A673 (cell line): ENCODE measurements around the gene MAP2K6. TPM values are rescaled to one million over a fixed set of nuclear protein-coding genes. Genes with fewer than 3 reads are reported as not detected.

Experiments used
- BruUV-seq: library from RNA; stranded (reverse); fragments of 400-500 nt; replicated peaks from 2 replicates; lab custom pipeline; 2021; lab: Mats Ljungman, UMichigan
- CTCF ChIA-PET: fragments of 300-600 bp; sonication (Branson Sonifier 250); formaldehyde crosslinking; loops from one replicate; lab custom pipeline; 2022; ENCODE audit warnings: antibody characterized with exemption; lab: Charles Lee
- POLR2A ChIA-PET: fragments of 300-600 bp; sonication (Branson Sonifier 250); formaldehyde crosslinking; loops from one replicate; lab custom pipeline; 2022; ENCODE audit warnings: antibody characterized with exemption; ENCODE audit not compliant: low non-redundant PET; lab: Charles Lee
- DNase-seq: peaks from one replicate; pipeline ENCODE4 v3.0.0-alpha.2; 2015; ENCODE audit warnings: low spot score
- H3K27ac ChIP-seq: fragments of 200-600 bp; sonication (generic); 2 replicates; pipeline ENCODE4 v1.5.1; 2016; ENCODE audit warnings: mixed run types, low read depth, mild to moderate bottlenecking, mixed read lengths, antibody characterized with exemption, low read length; ENCODE audit not compliant: poor library complexity, severe bottlenecking
- H3K27me3 ChIP-seq: fragments of 200-600 bp; sonication (generic); replicated peaks from 2 replicates; pipeline ENCODE4 v1.6.1; 2017; ENCODE audit warnings: mixed run types, low read depth, mild to moderate bottlenecking, mixed read lengths, antibody characterized with exemption, low read length; ENCODE audit not compliant: insufficient read depth, poor library complexity
- H3K36me3 ChIP-seq: fragments of 200-600 bp; sonication (generic); 2 replicates; pipeline ENCODE4 v1.6.1; 2016; ENCODE audit warnings: mixed run types, mild to moderate bottlenecking, mixed read lengths, antibody characterized with exemption, low read length; ENCODE audit not compliant: insufficient read depth, poor library complexity, severe bottlenecking
- H3K4me1 ChIP-seq: fragments of 200-600 bp; sonication (generic); 2 replicates; pipeline ENCODE4 v1.6.1; 2017; ENCODE audit warnings: mixed run types, mild to moderate bottlenecking, mixed read lengths, antibody characterized with exemption, low read length; ENCODE audit not compliant: insufficient read depth, poor library complexity, severe bottlenecking
- H3K4me3 ChIP-seq: fragments of 200-600 bp; sonication (generic); 2 replicates; pipeline ENCODE4 v1.5.1; 2016; ENCODE audit warnings: low read depth, mixed run types, mild to moderate bottlenecking, mixed read lengths, low read length; ENCODE audit not compliant: poor library complexity, severe bottlenecking
- H3K9me3 ChIP-seq: fragments of 200-600 bp; sonication (generic); 2 replicates; pipeline ENCODE4 v1.6.1; 2016; ENCODE audit warnings: mixed run types, low read depth, mild to moderate bottlenecking, mixed read lengths, antibody characterized with exemption, low read length; ENCODE audit not compliant: poor library complexity, severe bottlenecking
- EZH2 ChIP-seq: fragments of 200-600 bp; sonication (generic); IDR thresholded peaks from 2 replicates; pipeline ENCODE4 v1.6.1; 2017; ENCODE audit warnings: borderline replicate concordance, low read depth, mild to moderate bottlenecking, mixed read lengths, antibody characterized with exemption, low read length; ENCODE audit not compliant: poor library complexity, severe bottlenecking
- intact Hi-C: fragments of 100-400 bp; cut with micrococcal nuclease; formaldehyde crosslinking; loops from one replicate; pipeline ENCODE4 v1.10.0; 2022; ENCODE audit not compliant: unreplicated experiment
- total RNA-seq: library from RNA; stranded (reverse); gene quantifications from 2 replicates; pipeline ENCODE4 v1.2.3, GENCODE V29; 2021
- TF ChIP-seq, protein P1 (sequence below): fragments of 300-800, 200-600 bp; sonication (generic); conservative IDR thresholded peaks from 2 replicates; pipeline ENCODE4 v1.5.1; 2017; ENCODE audit warnings: low read depth, mild to moderate bottlenecking, antibody characterized with exemption, low read length, moderate library complexity, mixed read lengths

MAP2K6 gene
- total RNA-seq, 1 experiment from 2014 or later = 14.1 TPM

DNA sequence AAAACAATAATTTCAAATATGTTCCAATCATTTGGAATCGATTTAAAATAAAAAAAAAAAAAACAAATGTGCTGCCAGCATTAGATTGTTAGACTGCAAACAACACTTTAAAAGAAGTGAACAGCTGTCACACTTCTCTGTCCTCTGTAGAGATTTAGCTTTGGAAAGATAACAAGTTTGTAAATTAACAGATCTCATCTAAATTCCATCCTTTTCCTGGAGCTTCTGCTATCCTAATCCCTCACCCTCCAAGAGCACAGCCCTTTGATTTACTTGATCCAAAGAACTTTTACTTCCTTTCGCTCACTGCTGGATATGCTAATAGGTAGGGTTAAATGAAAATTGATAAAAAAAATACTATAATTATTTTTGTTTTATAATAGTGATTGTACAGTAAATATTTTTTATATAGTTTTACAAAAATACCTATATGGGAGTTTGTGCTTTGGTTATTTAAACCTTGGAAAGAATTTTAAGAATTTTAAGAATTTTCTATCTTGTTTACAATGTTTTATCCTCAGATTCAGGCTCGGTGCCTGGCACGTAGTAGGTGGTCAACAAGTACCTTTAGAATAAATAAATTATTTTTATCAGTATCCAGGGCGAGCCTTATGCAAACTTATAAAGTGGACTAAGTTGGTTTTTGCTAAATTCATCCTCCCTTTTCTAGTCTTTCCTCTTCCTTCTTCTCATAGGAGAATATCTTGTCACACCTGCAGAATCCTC lies 21.6 kb downstream of the MAP2K6 start:
- Histone ChIP-seq H3K27me3 (no peaks in the 10 kb centered on the region), H3K4me1 (peaks cover 23% of the 10 kb centered on the region), H3K36me3 (no peaks in the 10 kb centered on the region), H3K4me3 (no peak overlapping the region), H3K27ac (no peak overlapping the region), H3K9me3 (no peaks in the 10 kb centered on the region)
- ChIA-PET POLR2A (no interaction called here), CTCF (no interaction called here)
- intact Hi-C loops = no loop called here
- no peak for DNase-seq
- no TSS peak for BruUV-seq
- TF ChIP-seq, protein P1, sequence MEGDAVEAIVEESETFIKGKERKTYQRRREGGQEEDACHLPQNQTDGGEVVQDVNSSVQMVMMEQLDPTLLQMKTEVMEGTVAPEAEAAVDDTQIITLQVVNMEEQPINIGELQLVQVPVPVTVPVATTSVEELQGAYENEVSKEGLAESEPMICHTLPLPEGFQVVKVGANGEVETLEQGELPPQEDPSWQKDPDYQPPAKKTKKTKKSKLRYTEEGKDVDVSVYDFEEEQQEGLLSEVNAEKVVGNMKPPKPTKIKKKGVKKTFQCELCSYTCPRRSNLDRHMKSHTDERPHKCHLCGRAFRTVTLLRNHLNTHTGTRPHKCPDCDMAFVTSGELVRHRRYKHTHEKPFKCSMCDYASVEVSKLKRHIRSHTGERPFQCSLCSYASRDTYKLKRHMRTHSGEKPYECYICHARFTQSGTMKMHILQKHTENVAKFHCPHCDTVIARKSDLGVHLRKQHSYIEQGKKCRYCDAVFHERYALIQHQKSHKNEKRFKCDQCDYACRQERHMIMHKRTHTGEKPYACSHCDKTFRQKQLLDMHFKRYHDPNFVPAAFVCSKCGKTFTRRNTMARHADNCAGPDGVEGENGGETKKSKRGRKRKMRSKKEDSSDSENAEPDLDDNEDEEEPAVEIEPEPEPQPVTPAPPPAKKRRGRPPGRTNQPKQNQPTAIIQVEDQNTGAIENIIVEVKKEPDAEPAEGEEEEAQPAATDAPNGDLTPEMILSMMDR = no peak
- TF ChIP-seq EZH2 = no peak

DNA sequence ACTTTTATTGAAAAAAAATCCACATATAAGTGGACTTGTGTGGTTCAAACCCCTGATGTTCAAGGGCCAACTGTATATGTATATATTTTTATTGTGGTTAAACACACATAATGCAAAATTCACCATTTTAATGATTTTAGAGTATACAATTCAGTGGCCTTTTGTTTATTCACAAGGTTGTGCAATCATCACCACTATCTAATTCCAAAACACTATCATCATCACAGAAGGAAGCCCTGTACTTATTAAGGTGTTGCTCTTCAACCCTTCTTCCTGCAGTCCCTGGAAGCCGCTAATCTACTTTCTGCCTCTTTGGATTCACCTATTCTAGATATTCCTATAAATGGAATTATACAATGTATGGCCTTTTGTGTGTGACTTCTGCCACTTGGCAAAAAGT lies 23.0 kb downstream of the MAP2K6 start:
- peaks cover 23% of the 10 kb centered on the region for H3K4me1 ChIP-seq
- DNase-seq = no peak
- H3K36me3 ChIP-seq = no peaks in the 10 kb centered on the region
- no peak overlapping the region for H3K27ac ChIP-seq
- no TSS peak for BruUV-seq
- H3K4me3 ChIP-seq = no peak overlapping the region
- intact Hi-C loops = no loop called here
- ChIA-PET POLR2A (no interaction called here), CTCF (no interaction called here)
- no peaks in the 10 kb centered on the region for H3K27me3 ChIP-seq
- TF ChIP-seq EZH2 = no peak
- TF ChIP-seq, protein P1 = no peak
- H3K9me3 ChIP-seq = no peaks in the 10 kb centered on the region

DNA sequence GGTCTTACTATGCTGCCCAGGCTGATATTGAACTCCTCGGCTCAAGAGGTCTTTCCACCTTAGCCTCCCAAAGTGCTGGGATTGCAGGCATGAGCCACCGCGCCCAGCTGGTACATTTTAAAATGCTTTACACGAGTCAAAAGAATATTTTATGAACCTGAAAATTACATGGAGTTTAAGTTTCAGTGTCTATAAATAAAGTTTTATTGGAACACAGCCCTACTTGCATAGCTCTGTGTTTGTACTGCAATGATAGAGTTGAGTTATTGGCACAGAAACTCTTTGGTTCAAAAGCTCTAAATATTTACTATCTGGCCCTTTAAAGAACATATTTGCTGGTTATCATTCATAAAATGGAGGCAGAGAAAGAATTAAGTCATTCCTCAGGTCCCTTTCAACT lies 24.3 kb downstream of the MAP2K6 start:
- intact Hi-C loops = no loop called here
- Histone ChIP-seq H3K36me3 (no peaks in the 10 kb centered on the region), H3K9me3 (no peaks in the 10 kb centered on the region), H3K27ac (no peak overlapping the region), H3K4me3 (no peak overlapping the region), H3K4me1 (peaks cover 13% of the 10 kb centered on the region), H3K27me3 (no peaks in the 10 kb centered on the region)
- no TSS peak for BruUV-seq
- ChIA-PET CTCF (no interaction called here), POLR2A (no interaction called here)
- no peak for DNase-seq
- TF ChIP-seq, protein P1 = no peak
- TF ChIP-seq EZH2 = no peak
